ENCODE results near the gene ST3GAL5. TPM values are rescaled to one million over a fixed set of nuclear protein-coding genes. Genes with fewer than 3 reads are reported as not detected.

The ST3GAL5 gene
- total RNA-seq, 1 experiment from 2014 or later: 3.8 TPM

DNA sequence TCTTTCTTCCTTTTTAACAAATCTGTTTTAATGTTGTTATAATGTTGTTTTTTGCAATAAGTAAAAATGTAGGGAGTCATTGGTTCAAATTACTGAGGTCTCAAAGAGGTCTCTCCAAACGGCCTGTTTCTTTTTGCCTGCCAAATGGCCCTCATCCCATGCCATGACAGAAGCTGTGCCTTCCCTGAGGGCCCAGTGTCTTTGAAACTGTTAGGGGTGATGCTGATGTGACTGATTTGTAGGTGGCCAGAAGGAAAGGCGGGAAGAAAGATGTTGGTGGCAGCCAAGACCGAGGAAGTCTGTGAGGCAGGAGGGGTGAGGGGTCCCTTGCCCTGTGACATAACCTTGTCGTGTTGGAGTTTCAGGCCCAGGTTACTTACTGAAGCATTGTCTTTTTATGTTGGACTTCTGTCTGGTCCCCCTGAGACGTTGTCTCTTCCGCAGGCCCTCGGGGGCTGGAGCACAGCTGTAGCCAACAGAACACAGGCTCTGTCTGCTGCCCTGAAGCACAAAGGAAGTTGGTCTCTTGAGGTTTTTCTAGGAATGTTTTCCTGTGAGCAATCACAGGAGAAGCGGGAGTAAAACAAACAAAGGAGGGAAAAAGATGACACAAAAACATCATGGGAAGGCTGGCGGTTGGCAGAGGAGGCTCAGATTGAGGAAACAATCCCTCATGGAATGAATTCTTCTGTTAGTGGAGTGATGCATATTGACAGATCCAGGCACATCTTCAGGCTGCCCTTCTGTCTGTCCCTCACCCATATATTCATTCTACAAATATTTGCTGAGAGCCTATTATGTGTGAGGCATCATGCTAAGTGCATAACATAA lies 4.9 kb upstream of the ST3GAL5 start:
- TF ChIP-seq, protein P1, sequence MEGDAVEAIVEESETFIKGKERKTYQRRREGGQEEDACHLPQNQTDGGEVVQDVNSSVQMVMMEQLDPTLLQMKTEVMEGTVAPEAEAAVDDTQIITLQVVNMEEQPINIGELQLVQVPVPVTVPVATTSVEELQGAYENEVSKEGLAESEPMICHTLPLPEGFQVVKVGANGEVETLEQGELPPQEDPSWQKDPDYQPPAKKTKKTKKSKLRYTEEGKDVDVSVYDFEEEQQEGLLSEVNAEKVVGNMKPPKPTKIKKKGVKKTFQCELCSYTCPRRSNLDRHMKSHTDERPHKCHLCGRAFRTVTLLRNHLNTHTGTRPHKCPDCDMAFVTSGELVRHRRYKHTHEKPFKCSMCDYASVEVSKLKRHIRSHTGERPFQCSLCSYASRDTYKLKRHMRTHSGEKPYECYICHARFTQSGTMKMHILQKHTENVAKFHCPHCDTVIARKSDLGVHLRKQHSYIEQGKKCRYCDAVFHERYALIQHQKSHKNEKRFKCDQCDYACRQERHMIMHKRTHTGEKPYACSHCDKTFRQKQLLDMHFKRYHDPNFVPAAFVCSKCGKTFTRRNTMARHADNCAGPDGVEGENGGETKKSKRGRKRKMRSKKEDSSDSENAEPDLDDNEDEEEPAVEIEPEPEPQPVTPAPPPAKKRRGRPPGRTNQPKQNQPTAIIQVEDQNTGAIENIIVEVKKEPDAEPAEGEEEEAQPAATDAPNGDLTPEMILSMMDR (IDR thresholded peaks at IDR 0.05; ENCODE audit: unreplicated experiment): no peak
- H3K27me3 Mint-ChIP-seq (ENCODE audit: unreplicated experiment): peaks cover 40% of the 10 kb centered on the region
- CTCF ChIA-PET: no interaction called here
- no peak for DNase-seq
- H3K9me3 Mint-ChIP-seq (ENCODE audit: low read depth, unreplicated experiment): no peaks in the 10 kb centered on the region
- no peak overlapping the region for H3K27ac Mint-ChIP-seq (ENCODE audit: unreplicated experiment)
- peaks cover 13% of the 10 kb centered on the region for H3K36me3 Mint-ChIP-seq (ENCODE audit: insufficient read depth, unreplicated experiment)
- peaks cover 9% of the 10 kb centered on the region for H3K4me1 Mint-ChIP-seq (ENCODE audit: low read depth, unreplicated experiment)
- intact Hi-C loops (cut with micrococcal nuclease; ENCODE audit: unreplicated experiment): loop anchor here (5.0 kb wide), 1 partner anchor 104 kb away; no protein-coding TSS in a partner anchor
- H3K4me3 Mint-ChIP-seq (ENCODE audit: low read depth, unreplicated experiment): no peak overlapping the region
- BruUV-seq (replicated peaks): no TSS peak

DNA sequence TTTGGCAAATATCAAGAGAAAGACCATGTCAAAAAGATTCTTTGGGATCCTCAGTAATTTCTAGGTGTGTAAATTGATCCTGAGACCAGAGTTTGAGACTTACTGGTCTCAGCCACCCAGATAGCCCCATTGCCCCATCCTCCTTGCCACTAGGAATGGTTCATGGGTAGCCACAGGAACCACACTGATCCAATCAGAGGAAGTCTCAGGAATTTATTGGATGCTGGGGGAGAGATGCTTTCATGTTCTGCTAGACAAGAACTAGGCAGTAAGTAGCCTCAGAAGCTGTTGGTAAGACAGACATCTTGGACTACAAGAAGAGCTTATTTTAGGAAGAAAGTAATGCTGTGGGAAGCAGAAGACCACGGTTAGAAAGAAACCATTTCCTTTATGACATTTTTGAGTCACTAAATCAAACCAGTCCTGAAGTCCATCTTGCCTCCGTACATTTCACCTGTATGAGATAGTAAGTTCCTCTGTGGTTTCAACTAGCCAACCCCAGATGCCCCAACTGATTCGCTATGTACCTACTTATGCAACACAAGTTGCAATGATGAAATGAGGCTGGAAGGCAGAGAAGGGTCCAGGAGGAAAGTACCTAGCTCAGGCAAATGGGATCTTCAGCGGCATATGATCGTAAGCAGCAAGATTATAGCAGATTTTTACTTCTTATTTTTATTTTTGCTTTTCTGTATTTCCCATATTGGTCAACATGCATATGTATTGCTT lies 3.6 kb upstream of the ST3GAL5 start:
- BruUV-seq (replicated peaks): no TSS peak
- no peak overlapping the region for H3K27ac Mint-ChIP-seq (ENCODE audit: unreplicated experiment)
- no peak for DNase-seq
- no peak overlapping the region for H3K4me3 Mint-ChIP-seq (ENCODE audit: low read depth, unreplicated experiment)
- CTCF ChIA-PET: no interaction called here
- no peaks in the 10 kb centered on the region for H3K9me3 Mint-ChIP-seq (ENCODE audit: low read depth, unreplicated experiment)
- intact Hi-C loops (cut with micrococcal nuclease; ENCODE audit: unreplicated experiment): loop anchor here (5.0 kb wide), 1 partner anchor 105 kb away; no protein-coding TSS in a partner anchor
- peaks cover 18% of the 10 kb centered on the region for H3K36me3 Mint-ChIP-seq (ENCODE audit: insufficient read depth, unreplicated experiment)
- H3K27me3 Mint-ChIP-seq (ENCODE audit: unreplicated experiment): peaks cover 47% of the 10 kb centered on the region
- H3K4me1 Mint-ChIP-seq (ENCODE audit: low read depth, unreplicated experiment): peaks cover 12% of the 10 kb centered on the region
- TF ChIP-seq, protein P1 (IDR thresholded peaks at IDR 0.05; ENCODE audit: unreplicated experiment): no peak

DNA sequence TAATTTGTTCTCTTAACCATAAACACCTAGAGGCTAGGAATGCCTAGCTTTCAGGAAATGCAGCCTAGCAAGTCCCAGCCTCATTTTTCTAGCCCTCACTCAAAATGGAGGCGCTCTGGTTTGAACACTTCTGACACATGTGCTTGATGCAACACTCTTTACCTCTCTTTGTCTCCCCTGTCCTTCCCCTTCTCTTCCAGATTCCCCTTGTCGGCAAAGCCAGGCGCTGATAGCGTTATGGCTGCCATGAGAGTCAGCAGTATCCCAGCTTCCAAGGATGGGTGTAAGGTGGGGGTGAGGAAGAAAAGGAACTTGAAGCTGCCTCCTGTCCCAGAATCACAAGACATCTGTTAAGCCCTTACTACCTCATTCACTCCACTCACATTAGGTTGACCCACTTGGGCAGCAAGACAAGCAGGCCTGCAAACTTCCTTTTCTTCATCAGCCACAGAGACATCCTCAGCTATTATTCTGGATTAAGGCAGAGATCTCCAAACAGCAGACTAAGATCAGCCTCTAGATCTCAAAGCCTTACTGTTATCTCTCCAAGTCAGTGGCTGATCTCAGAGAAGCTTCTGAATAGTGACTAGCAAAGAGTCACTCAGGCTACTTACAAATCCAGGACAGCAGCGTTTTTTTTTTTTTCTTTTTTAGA lies 1.9 kb upstream of the ST3GAL5 start:
- CTCF ChIA-PET: no interaction called here
- TF ChIP-seq, protein P1 (IDR thresholded peaks at IDR 0.05; ENCODE audit: unreplicated experiment): no peak
- BruUV-seq (replicated peaks): no TSS peak
- Mint-ChIP-seq H3K36me3 (ENCODE audit: insufficient read depth, unreplicated experiment) (peaks cover 18% of the 10 kb centered on the region), H3K4me1 (ENCODE audit: low read depth, unreplicated experiment) (peaks cover 18% of the 10 kb centered on the region), H3K27ac (ENCODE audit: unreplicated experiment) (no peak overlapping the region), H3K27me3 (ENCODE audit: unreplicated experiment) (peaks cover 61% of the 10 kb centered on the region), H3K9me3 (ENCODE audit: low read depth, unreplicated experiment) (no peaks in the 10 kb centered on the region), H3K4me3 (ENCODE audit: low read depth, unreplicated experiment) (no peak overlapping the region)
- intact Hi-C loops (cut with micrococcal nuclease; ENCODE audit: unreplicated experiment): loop anchor here (5.0 kb wide), 1 partner anchor 107 kb away; no protein-coding TSS in a partner anchor
- DNase-seq: no peak

DNA sequence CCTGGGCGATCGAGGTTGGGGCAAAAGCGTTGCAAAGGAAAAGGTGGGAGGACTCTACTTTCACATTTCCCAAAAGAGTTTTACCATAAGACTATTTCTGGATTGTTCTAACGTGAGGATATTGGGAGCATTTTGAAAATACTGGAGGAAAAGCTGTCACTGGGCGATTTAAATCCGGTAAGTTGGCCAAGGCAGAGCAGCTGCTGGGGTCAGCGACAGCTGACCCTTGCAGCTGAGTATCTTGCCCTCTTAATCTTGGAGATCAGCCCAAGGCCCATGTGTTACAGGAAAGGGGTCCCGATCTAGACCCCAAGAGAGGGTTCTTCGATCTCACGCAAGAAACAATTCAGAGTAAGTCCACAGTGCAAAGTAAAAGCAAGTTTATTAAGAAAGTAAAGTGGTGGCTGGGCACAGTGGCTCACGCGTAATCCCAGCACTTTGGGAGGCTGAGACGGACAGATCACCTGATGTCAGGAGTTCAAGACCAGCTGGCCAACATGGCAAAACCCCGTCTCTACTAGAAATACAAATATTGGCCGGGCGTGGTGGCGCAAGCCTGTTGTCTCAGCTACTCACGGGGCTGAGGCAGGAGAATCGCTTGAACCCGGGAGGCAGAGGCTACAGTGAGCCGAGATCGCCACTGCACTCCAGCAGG lies 964 bp upstream of the ST3GAL5 start:
- Mint-ChIP-seq H3K9me3 (ENCODE audit: low read depth, unreplicated experiment) (no peaks in the 10 kb centered on the region), H3K4me1 (ENCODE audit: low read depth, unreplicated experiment) (peaks cover 18% of the 10 kb centered on the region), H3K36me3 (ENCODE audit: insufficient read depth, unreplicated experiment) (peaks cover 18% of the 10 kb centered on the region), H3K27ac (ENCODE audit: unreplicated experiment) (peak overlapping the region; percentile 39), H3K27me3 (ENCODE audit: unreplicated experiment) (peaks cover 61% of the 10 kb centered on the region), H3K4me3 (ENCODE audit: low read depth, unreplicated experiment) (peak overlapping the region; percentile 88)
- CTCF ChIA-PET: interaction anchor here (0.7 to 1.6 kb wide), 3 partner anchors 11 to 448 kb away, joined by 4 to 6 read pairs (median 5); no protein-coding TSS in a partner anchor
- BruUV-seq (replicated peaks): no TSS peak
- intact Hi-C loops (cut with micrococcal nuclease; ENCODE audit: unreplicated experiment): loop anchor here (2.0 to 5.0 kb wide), 4 partner anchors 108 to 193 kb away; no protein-coding TSS in a partner anchor
- TF ChIP-seq, protein P1 (IDR thresholded peaks at IDR 0.05; ENCODE audit: unreplicated experiment): no peak
- DNase-seq: no peak
